ENCODE data around the gene PARD3B. TPM values are rescaled to one million over a fixed set of nuclear protein-coding genes. Genes with fewer than 3 reads are reported as not detected.

Gene PARD3B
- total RNA-seq, 1 experiment from 2014 or later: 6.4 TPM

- Histone ChIP-seq H2BK5ac (ENCODE audit: insufficient read length, low read length) (no peak overlapping the region), H2BK20ac (ENCODE audit: low read depth, low read length, poor library complexity, severe bottlenecking) (no peak overlapping the region), H4K5ac (ENCODE audit: insufficient read length, low read depth, low read length) (no peak overlapping the region), H4K8ac (replicated peaks; ENCODE audit: insufficient read length, low read depth, low read length) (no peak overlapping the region), H4K20me1 (ENCODE audit: control insufficient read depth, insufficient read depth, insufficient read length) (no peaks in the 10 kb centered on the region), H3K23ac (ENCODE audit: insufficient read length, low read depth, low read length) (no peak overlapping the region), H3K27me3 (ENCODE audit: insufficient read depth, low read length) (no peaks in the 10 kb centered on the region), H3K23me2 (ENCODE audit: insufficient read length, low read depth, low read length, poor library complexity, severe bottlenecking) (no peaks in the 10 kb centered on the region), H2BK12ac (ENCODE audit: insufficient read length, low read depth, low read length) (no peak overlapping the region), H2AK5ac (ENCODE audit: insufficient read length, low read length) (no peak overlapping the region), H3K9ac (ENCODE audit: extremely low read depth, insufficient read length, low read length) (no peak overlapping the region), H3K9me3 (ENCODE audit: control insufficient read depth, low read depth, low read length) (no peaks in the 10 kb centered on the region), H2BK120ac (ENCODE audit: low read depth, low read length, poor library complexity, severe bottlenecking) (no peak overlapping the region), H3K14ac (ENCODE audit: insufficient read depth, low read length) (no peak overlapping the region), H3K4me2 (ENCODE audit: insufficient read depth, insufficient read length, low read length) (no peak overlapping the region), H3T11ph (ENCODE audit: low read length) (no peak overlapping the region), H3K4me1 (ENCODE audit: insufficient read depth, low read length) (no peaks in the 10 kb centered on the region), H2BK15ac (ENCODE audit: low read depth, low read length) (no peak overlapping the region), H3K18ac (ENCODE audit: insufficient read length, low read depth, low read length) (no peak overlapping the region), H3K79me2 (ENCODE audit: insufficient read depth, low read length) (no peaks in the 10 kb centered on the region), H4K91ac (ENCODE audit: insufficient read length, low read depth, low read length) (no peak overlapping the region), H3K56ac (ENCODE audit: insufficient read length, low read depth, low read length) (no peak overlapping the region), H3K27ac (ENCODE audit: insufficient read length, low read depth, low read length) (no peak overlapping the region), H2AFZ (ENCODE audit: low read length) (no peak overlapping the region), H3K79me1 (ENCODE audit: insufficient read depth, low read depth, low read length, poor library complexity, severe bottlenecking) (no peaks in the 10 kb centered on the region), H3K4ac (ENCODE audit: low read depth, low read length) (no peak overlapping the region)
- no CpG with 5 or more reads among the region's 1 CpG for WGBS (ENCODE audit: extremely low coverage, insufficient read length, low lambda C conversion rate)
- TF ChIP-seq, protein P1, sequence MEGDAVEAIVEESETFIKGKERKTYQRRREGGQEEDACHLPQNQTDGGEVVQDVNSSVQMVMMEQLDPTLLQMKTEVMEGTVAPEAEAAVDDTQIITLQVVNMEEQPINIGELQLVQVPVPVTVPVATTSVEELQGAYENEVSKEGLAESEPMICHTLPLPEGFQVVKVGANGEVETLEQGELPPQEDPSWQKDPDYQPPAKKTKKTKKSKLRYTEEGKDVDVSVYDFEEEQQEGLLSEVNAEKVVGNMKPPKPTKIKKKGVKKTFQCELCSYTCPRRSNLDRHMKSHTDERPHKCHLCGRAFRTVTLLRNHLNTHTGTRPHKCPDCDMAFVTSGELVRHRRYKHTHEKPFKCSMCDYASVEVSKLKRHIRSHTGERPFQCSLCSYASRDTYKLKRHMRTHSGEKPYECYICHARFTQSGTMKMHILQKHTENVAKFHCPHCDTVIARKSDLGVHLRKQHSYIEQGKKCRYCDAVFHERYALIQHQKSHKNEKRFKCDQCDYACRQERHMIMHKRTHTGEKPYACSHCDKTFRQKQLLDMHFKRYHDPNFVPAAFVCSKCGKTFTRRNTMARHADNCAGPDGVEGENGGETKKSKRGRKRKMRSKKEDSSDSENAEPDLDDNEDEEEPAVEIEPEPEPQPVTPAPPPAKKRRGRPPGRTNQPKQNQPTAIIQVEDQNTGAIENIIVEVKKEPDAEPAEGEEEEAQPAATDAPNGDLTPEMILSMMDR (conservative IDR thresholded peaks at IDR 0.05): no peak
- peaks cover 0 to 3% of the 10 kb centered on the region in 2 experiments; a peak in 1 of 5 replicates for H3K9me3 Mint-ChIP-seq
- H3K4me1 Mint-ChIP-seq: no peaks in the 10 kb centered on the region
- H3K36me3 Mint-ChIP-seq (ENCODE audit: insufficient read depth in 1 of 3, low read depth in 3 of 3): peaks cover 0 to 9% (median 0%) of the 10 kb centered on the region in 3 experiments; a peak in 2 of 7 replicates
- no peak overlapping the region for H3K4me3 Mint-ChIP-seq
- H3K27ac Mint-ChIP-seq: no peak overlapping the region
- no peaks in the 10 kb centered on the region for H3K27me3 Mint-ChIP-seq (ENCODE audit: low read depth)
- DNase-seq: no peak
These were observed 68.4 kb downstream of the PARD3B start for GRCh38 chr2:204613635-204614034.

Data from H9 (cell line).